Posterior vena cava (tissue), 2 donors: ENCODE results near the gene MAP2K7. TPM values are rescaled to one million over a fixed set of nuclear protein-coding genes. Genes with fewer than 3 reads are reported as not detected.
"Not testable (repeated sequence)": the region's sequence is repeated elsewhere in the genome, so short reads cannot be mapped to it uniquely, and the experiment has no call there.

Source experiments
- DNase-seq: peaks from one replicate; pipeline ENCODE4 v3.0.0-alpha.2; 2020; ENCODE audit warnings: low spot score
- intact Hi-C, 2 donors: fragments of 100-400 bp; cut with DNase I; formaldehyde crosslinking; loops; one replicate each; pipeline versions ENCODE4 v1.14.1 to v1.14.2; 2022 to 2023
- total RNA-seq, 2 donors: library from RNA; stranded (reverse); fragmentation: NEBNext Ultra II Directional; extraction: Animal tissue kit (Norgen Biotek cat#: 25700); gene quantifications; one replicate each; pipeline ENCODE4 v1.2.1, GENCODE V29; 2021
- donor health status: DM: yes; HTN: yes; CAD: no.
- donor health status: DM: yes; HTN: yes; CAD: no.

The MAP2K7 gene
- total RNA-seq, 2 donors from 2014 or later, result 22.2 to 26.6 TPM

GRCh38 chr19:7941895-7942596 lies 38.4 kb downstream of the MAP2K7 start:
- intact Hi-C loops, result no loop called here
- no peak for DNase-seq

GRCh38 chr19:7942981-7943443 lies 39.3 kb downstream of the MAP2K7 start:
- intact Hi-C loops, result no loop called here
- DNase-seq, result no peak

DNA sequence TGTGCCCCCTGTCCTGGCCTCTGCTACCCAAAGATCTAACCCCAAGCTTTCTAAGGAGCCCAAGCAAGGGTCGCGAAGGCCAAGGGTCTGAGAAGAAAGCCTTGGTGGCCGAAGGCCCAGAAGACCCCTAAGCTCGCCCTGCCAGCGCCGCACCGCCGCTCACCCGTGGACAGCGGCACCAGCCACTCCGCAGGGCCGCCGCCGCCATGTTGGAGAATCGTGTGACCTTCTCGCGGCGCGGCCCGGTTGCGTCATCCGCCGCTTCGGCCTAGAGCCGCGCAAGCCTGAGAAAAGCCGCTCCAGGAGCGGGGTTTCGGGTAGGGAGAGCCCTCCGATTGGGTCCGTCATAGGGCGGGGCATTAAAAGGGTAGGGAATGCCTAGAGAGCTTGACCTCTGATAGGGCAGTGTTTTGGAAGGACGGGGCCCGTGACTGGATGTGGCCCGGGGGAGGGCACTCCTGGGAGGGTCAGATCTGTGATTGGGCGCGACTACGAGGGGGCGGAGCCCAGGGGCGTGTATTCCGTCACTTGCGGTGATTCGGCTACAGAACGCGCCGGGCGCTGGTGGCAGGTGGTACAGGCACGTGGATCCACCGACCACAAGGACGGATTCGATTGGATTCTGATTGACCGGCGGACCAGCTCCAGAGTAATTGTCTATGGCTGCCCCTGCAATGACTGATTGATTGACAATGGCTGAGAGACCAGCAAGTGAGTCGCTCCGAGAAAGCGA lies 39.9 kb downstream of the MAP2K7 start, which contains the start of gene TIMM44:
Gene TIMM44 (minus strand): TSS at position 223 of the 733 bp plus-strand sequence. CDS start 15 bp downstream, at position 208.
- DNase-seq, result peak; percentile 100
- intact Hi-C loops, result no loop called here

DNA sequence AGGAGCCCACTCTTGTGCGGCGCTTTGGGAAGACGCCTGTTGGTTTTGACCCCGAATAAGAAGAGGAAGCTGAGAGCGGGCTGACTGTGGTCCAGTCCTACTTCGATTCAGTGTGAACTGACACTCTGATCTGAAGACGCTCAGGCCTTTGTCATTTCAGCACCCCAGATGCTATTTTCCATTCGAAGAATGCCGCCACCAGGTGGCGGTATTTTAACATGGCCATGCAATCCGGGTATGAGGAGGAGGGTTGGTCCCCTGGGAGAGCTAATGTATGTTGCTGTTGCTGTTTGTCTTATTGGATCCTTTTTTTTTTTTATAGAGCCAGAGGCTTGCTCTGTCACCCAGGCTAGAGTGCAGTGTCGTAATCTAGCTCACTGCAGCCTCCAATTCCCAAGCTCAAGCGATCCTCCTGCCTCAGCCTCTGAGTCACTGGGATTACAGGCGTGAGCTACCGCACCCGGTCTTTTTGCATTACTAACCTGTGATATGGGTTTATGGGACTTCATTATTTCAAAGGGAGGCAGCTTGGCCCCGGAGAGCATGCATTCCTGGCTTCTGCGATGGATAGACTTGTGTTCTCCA lies 40.6 kb downstream of the MAP2K7 start:
- DNase-seq, result peak; percentile 94
- intact Hi-C loops, result no loop called here

- intact Hi-C loops, result loop anchor here in 1 of 2 donors (5.0 kb wide), 1 partner anchor 309 kb away; no protein-coding TSS in a partner anchor
- no peak for DNase-seq
Measured at GRCh38 chr19:7947939-7948338, 44.3 kb downstream of the MAP2K7 start.

DNA sequence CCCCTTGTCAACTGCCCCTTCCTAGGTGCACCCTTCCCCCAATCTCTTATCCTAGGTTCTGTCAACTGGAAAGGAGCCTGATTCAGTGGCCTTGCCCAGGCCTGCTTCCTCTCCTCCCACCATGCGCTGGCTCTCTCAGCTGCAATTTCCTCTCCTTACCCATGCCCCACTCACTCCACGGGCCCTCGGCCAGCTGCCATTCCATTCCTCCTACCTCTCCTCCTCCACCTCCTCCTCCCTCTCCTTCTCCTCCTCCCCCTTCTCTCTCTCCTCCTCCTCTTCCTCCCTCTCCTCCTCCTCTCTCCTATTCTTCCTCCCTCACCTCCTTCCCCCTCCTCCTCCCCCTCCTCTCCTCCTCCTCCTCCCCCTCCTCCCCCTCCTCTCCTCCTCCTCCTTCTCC lies 49.4 kb downstream of the MAP2K7 start:
- DNase-seq, result no peak
- intact Hi-C loops, result loop anchor here in 1 of 2 donors (10.0 kb wide), 1 partner anchor 202 kb away; no protein-coding TSS in a partner anchor

DNA sequence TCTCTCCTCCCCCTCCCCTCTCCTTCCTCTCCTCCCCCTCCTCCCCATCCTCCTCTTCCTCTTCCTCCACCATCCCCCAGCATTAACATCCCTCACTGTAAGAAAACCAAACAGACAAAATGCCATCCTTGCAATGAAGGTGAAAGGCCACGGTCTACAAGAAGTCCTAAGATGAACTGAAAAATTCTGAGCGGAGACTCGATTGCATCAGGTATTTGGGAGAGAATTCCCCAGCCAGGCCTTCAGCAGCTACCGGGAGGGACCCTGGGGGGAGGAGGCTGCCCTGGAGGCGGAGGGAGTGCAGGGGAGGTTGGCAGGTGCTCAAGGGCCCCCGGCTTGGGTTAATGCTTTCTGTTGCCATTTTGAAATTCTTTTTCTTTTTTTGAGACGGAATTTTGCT lies 49.9 kb downstream of the MAP2K7 start:
- intact Hi-C loops, result loop anchor here in 1 of 2 donors (10.0 kb wide), 1 partner anchor 201 kb away; no protein-coding TSS in a partner anchor
- DNase-seq, result no peak

GRCh38 chr19:7955696-7956095 lies 52.0 kb downstream of the MAP2K7 start:
- DNase-seq, result no peak
- intact Hi-C loops, result loop anchor here in 1 of 2 donors (10.0 kb wide), 1 partner anchor 199 kb away; no protein-coding TSS in a partner anchor

- intact Hi-C loops, result loop anchor here in 1 of 2 donors (10.0 kb wide), 1 partner anchor 196 kb away; no protein-coding TSS in a partner anchor
- no peak for DNase-seq
Measured at GRCh38 chr19:7959211-7959610, 55.5 kb downstream of the MAP2K7 start.

GRCh38 chr19:7961082-7961481 lies 57.4 kb downstream of the MAP2K7 start:
- DNase-seq, intact Hi-C loops: not testable (repeated sequence)

GRCh38 chr19:7961920-7962626 lies 58.4 kb downstream of the MAP2K7 start:
- no peak for DNase-seq
- intact Hi-C loops, result no loop called here

DNA sequence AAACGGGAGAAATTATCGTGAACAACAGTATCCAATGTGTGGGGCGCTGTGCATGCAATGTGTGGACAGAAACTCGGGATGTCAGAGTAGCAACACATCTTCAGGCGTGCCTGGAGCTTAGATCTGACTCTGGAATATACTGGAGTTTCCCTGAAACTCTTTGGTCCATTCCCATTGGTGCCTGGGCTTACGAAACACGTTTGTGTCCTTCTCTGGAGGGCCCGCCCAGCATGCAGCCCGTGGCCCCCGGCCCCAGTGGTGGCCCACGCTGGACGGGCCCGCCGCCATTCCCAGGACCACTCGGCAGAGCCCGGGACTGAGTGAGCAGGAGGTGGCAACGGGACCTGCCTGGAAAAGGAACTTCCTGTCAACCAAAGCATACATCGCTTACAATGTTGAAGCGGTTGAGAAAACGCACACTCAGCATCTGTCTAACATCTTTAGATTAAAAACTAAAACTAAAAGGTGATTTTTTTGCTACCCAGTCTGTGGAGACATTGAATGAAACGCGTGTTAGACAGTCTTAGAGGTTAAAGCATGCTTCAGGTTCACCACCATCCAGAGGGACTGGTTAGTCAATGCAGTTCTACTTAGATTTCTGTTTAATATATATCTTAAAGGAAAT lies 59.1 kb downstream of the MAP2K7 start:
- no peak for DNase-seq
- intact Hi-C loops, result no loop called here

DNA sequence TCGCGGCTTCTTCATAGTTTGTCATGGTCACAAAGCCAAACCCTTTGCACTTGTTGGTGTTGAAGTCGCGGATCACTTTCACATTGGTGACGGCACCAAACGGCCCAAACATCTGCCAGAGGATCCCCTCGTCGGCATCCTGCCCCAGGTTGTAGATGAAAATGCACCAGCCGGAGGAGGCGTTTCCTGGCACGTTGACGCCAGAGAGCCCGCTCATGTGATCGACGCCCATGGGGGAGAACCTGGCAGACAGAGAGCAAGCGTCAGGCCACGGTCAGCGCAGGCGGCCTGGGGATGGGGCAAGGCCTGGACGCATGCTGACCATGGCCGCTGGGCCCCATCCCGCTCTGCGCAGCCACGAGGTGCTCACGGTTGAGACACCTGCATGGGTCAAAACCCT lies 59.9 kb downstream of the MAP2K7 start:
- no peak for DNase-seq
- intact Hi-C loops, result no loop called here

Other genes starting within 250 kb of the MAP2K7 start
- 1 to 10 TPM; 1.2 to 2.9 TPM for gene RETN, start 234.8 kb upstream of the MAP2K7 start, total RNA-seq
- gene MCEMP1, start 226.8 kb upstream of the MAP2K7 start, total RNA-seq, result 1 to 10 TPM; 2.2 to 3.0 TPM
- 10 to 100 TPM; 71.9 to 83.5 TPM for gene TRAPPC5, start 223.0 kb upstream of the MAP2K7 start, total RNA-seq
- gene FCER2, start 201.7 kb upstream of the MAP2K7 start, total RNA-seq, result under 1 TPM; 0.23 to 0.71 TPM
- gene CLEC4G, start 171.8 kb upstream of the MAP2K7 start, total RNA-seq, result 1 to 10 TPM; 2.2 to 6.6 TPM
- 10 to 100 TPM; 13.4 to 23.0 TPM for gene CD209, start 156.3 kb upstream of the MAP2K7 start, total RNA-seq
- under 1 TPM in 1 of 2 donors, not detected in 1; 0.38 TPM for gene CLEC4M, start 140.6 kb upstream of the MAP2K7 start, total RNA-seq
- gene EVI5L, start 73.7 kb upstream of the MAP2K7 start, total RNA-seq, result 10 to 100 TPM; 14.9 to 16.0 TPM
- gene PRR36, start 29.5 kb upstream of the MAP2K7 start, total RNA-seq, result under 1 TPM; 0.09 to 0.14 TPM
- not detected for gene LRRC8E, start 15.4 kb upstream of the MAP2K7 start, total RNA-seq
- 1 to 10 TPM; 1.5 to 4.4 TPM for gene TGFBR3L, start 11.0 kb downstream of the MAP2K7 start, total RNA-seq
- gene SNAPC2, start 16.5 kb downstream of the MAP2K7 start, total RNA-seq, result 10 to 100 TPM; 25.4 to 28.7 TPM
- 10 to 100 TPM in 1 of 2 donors, 1 to 10 TPM in 1; 5.9 to 11.7 TPM for gene CTXN1, start 22.3 kb downstream of the MAP2K7 start, total RNA-seq
- 10 to 100 TPM; 37.2 to 47.8 TPM for gene TIMM44, start 39.8 kb downstream of the MAP2K7 start, total RNA-seq
- gene ELAVL1, start 101.8 kb downstream of the MAP2K7 start, total RNA-seq, result 10 to 100 TPM; 49.9 to 50.7 TPM
- not detected for gene CCL25, start 148.9 kb downstream of the MAP2K7 start, total RNA-seq
- gene FBN3, start 245.7 kb downstream of the MAP2K7 start, total RNA-seq, result not detected